SK-N-MC (cell line): ENCODE results near the gene PCGF3.

ENCODE experiments used
- EZH2 ChIP-seq: fragments of 200-600 bp; sonication (generic); IDR thresholded peaks from one replicate; pipeline ENCODE4 v1.6.1; 2017; ENCODE audit warnings: antibody characterized with exemption
- FOXP2 ChIP-seq: optimal IDR thresholded peaks from 2 replicates; pipeline ENCODE3; 2011; ENCODE audit warnings: mild to moderate bottlenecking, moderate library complexity; ENCODE audit not compliant: insufficient read depth; ENCODE audit errors: extremely low read length, control extremely low read depth
- POLR2AphosphoS5 ChIP-seq: IDR thresholded peaks from 2 replicates; pipeline ENCODE4 v1.6.1; 2012; ENCODE audit warnings: mild to moderate bottlenecking, low read depth, low read length, borderline replicate concordance

DNA sequence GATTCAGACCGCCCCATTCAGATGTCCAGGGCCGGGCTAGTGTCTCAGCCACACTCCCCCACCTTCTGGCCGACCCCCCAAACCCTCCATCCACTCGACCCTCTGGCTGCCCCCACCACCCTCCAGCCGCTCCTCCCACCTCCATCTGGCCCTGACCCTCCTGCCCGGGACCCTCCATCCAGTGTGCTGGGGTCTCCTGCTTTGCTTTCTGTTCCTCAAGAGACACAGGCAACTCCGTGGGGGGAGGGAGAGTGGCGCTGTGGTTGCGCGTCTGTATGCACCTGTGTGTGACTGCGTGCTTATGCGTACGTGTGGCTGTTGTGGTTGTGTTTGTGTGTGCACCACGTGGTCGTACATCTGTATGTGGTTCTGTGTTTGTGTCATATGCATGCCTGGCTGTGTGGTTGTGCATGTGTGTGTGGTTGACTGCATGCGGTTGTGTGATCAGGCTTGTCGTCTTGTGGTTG, 87.0 kb downstream of the PCGF3 start:
- TF ChIP-seq EZH2 (no peak), POLR2AphosphoS5 (no peak), FOXP2 (no peak)
